Fibroblast of upper back skin (primary cell): ENCODE measurements around the gene ETS1.

Experiments
- DNase-seq: peaks from one replicate; pipeline ENCODE4 v3.0.0-alpha.2; 2013

Gene ETS1

DNA sequence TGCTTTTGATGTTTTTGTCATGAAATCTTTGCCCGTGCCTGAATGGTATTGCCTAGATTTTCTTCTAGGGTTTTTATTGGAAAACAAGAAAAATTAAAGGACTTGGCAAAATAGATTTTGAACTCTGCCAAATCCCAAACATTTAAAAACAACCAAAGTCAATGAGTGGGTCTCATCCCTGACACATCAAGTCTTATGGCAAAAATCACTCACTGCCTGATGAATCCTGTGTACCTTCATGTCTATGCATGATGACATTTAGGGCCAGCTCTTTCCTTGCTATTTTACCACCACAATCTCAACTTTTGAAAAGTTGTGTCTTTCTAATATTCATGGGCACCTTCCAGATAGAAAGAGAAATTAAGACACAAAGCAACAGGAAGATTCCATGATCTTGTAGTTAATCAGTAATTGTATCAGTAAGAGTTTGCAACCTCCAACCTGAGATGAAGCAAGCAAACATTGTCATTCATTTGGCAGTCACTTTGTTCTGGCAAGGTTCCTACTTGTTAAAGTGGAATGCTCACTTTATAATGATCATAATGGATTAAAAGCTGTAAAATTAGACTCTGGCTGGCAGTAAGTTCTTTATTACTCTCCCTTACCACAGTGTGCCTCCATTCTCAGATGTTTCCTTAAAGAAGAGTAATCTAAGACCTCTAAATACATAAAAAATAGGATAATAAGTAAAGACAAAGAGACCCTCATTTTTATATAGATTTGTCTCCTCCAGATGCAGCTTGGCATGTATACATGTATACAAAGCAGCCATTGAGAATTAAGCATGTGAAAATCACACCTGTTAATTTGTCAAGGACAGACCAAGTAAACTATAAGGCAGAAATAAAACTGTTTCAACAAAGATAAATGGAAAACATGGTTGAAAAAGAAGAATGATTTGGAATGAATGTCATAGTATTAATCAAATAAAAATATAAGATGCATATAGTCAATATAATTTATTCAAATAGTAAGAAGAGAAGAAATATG lies 51.6 kb downstream of the ETS1 start:
- DNase-seq: no peak

DNA sequence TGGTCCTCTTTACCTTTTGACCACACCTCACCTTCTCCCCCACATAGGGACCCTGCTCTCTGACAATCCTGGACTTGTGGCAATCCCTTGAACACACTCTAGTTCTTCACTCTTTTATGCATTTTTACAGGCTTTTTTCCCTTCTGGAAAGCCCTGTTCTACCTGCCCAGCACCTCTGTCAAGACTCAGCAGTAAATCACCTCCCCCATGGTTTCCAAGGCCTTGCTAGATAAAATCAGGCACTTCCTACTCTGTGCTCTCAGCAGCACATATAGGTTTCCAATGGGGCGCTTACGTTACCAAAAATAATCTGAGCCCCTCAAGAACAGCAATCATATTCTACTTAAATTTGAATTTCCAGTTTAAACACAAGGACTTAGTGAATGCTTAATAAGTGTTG lies 53.9 kb downstream of the ETS1 start:
- no peak for DNase-seq

DNA sequence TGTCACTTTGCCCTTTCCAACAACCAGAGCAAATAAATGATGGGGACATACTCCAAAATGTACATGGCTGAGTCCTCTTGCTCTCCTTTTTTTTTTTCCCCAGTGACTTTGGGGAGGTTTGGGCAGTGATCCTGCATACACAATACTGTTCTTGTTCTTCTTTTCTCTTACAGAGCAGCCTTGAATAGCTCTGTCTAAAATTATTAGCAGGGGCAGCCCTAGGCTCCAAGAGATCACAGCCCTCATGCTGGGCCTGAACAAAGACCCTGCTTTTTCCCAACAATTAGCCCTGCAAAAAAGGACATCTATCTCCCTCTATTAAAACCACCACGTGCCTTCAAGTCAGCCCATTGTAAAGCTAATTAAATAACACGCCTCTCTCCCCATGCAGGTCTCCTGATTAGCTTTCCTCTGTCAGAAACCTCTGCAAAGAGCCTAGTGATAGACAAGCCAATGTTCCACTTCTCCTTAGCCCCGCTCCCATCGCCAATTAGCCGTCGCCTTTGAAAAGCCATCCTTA lies 54.7 kb downstream of the ETS1 start:
- DNase-seq: no peak

DNA sequence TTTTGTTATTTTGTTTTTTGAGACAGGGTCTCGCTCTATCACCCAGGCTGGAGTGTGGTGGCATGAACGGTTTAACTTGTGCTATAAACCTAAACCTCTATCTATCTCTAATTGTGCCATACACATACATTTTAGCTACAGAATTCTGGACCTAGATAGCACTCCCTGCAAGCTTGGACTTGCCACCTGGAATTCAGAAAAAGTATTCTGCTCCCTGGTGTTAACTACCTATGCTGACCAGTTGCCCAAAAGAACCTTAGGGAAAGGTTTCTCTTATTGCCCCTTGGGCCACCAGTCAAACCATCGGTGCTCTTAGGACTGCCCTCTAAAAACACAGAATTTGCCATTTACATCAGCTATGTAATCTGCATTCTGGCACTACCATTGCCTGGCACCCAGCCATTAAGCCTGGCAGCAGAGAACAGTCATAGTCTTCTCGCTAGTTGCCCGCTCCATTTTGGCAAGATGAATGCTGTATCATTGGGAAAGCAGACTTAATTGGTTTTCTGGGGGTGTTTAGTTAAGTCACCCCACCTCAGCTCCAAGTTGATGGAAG lies 55.3 kb downstream of the ETS1 start:
- no peak for DNase-seq

DNA sequence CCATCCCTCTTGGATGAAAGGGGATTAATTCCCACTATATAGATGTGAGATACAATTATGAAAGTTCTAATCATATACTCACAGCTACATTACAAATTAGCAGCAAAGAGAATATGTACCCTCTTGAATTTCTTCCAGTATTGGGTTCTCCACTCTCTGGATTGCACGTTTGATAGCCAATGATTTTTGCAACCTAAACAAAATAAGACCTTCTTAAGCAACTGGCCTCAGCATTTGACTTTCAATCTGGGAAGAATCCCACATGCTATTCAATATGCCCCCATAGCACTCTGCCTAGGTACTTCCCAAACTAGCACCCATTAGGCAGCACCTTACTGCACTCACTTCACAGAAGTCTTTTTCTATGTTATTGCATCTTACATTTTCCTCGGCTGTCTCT lies 55.8 kb downstream of the ETS1 start:
- DNase-seq: no peak

DNA sequence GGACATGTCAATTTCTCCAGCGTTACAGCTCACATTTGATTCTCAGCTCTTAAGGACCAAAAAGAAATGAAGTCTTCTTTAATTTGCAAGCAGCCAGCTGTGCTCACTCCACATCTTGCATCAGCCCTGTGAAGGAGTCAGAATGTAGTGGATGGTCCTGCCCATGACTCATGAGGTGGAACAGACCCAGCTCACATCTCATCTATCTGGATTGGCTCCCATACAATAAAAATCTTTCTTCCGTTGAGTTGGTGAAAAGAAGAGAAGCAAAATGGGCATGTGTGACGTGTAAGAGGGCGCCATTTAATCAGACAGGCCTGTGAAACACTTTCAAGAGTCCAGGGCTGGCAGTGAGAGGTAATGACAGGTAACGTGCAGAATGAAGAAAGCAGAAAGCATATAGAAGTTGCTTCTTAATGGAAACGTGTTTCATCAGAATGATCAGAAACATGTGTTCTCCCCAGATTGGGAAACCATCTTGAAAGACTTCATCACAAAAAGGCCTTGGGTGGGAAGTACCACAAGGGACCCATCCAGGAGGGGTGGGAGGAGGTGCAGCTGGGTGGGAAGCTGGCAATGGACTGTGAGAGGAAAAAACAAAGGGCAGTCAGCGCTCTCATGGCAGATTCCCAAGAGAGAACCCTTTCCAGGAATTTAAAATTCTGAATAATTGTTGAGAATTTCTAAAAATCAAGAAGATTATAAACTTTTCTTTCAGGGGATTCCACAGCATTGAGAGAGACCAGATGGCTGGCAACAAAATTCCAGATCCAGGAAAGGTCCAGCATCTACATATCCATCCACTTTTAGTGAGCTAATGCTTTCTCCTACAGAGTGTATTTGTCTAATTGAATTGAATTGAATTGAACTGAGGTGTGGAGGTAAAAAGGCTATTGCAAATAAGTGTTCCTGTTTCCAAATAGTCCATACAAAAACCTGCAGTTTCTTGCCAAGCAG lies 57.0 kb downstream of the ETS1 start:
- DNase-seq: peak; percentile 97

DNA sequence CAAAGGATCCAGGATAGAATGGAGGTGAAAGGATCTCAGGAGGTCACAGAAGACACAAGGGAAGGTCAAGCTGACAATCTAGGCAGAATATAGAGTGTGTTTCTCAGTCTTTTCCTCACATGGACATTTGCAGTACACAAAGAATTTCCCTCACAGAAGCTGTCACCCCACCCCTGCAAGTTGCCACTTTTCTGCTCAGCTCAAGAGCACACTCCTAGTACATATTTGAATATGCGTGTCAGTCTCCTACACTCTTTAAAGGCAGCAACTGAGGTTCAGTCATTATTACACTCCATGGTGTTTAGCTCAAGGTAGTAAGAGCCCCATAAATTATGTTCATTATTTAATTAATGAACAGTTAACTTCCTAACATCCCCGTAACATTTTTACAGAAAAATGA lies 59.1 kb downstream of the ETS1 start:
- DNase-seq: no peak

DNA sequence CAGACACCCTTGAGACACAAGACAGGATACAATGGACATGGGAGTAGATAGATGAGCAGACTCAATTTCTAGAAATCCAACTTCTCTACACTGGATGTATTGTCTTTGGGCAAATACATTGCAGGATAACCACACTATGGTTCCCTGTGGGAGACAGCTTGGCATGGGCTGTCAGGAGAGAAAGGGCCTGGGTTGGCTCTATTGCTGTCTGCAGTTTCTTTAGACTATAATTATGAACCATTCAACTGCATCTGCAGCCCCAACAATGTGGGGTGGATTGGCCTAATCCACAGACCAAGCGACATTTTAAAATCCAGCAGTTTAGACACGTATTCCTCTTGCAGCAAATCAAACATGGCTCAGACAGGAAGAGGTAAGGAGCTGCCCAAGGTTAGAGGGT lies 60.3 kb downstream of the ETS1 start:
- DNase-seq: no peak

DNA sequence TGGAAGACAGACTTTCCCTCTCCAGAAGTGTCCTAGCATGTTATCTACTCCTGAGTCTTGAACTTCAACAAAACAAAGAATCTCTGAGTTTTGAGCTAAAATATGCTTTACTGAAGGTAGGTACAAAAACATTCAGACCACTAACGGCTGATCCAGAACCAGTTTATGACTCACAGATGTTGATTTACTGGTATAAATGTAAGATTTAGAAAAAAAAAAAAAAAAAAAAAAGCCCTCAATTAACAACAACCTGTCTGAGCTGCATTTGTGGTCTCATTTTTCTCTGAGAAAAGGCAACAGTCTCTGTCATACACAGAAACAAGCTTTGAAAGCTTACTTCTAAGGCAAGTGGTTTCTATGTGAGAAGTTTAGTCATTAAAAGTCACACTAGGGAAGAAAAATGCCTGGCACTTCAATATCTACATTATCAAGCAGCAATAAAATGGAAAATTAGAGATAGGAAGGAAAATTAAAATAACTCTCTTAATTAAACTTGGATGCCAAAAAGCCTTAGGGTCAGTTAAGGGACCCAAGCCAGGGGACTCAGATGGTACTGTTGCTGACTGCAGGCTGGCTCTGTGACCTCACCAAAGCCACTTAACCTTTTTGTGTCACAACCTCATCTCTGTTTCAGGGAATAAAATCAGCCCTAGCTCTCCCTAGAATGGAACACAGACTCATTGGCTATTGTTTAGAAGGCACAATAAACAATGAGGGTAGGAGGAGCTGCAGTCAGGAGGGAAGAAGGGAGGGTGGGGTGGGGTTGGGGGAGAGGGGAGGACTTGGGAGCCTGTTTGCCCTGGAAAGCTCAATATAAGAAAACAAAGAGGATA lies 61.7 kb downstream of the ETS1 start:
- peak; percentile 75 for DNase-seq

DNA sequence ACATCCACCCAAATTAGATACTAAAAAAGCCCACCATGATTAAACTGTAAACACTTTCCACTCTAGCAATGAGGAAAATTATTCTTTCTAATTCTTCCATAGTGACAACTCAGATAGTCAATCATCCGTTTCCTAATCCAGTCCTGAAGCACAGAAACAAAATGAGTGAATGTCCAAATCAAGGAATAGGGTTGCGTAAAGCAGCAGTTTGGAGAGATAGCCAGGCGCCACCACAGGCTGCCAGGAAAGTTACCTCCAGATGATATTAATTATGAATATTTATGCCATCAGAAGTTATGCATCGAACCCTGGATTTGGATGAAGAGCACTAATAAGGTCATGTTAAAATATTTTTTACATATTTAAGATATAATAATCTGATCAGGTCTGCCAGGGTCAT lies 63.2 kb downstream of the ETS1 start:
- no peak for DNase-seq

DNA sequence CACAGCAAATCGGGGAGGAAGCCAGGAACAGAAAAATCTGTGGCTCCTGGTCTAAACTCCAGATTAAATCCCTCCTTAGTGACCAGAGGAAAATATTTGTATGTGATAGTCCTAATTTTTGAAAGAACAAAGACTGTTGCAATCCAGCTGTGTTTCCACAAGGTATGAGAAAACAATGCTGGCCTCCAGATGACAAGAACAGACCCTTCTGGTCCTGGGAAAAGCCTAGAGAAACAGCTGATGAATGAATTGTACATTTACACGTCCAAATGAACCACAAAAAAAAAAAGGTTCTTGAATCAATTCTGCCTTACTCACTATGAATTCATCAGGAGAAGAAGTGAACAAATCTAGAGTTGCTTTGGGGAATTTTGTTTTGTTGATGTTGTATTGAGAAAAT lies 63.7 kb downstream of the ETS1 start:
- DNase-seq: peak; percentile 62

DNA sequence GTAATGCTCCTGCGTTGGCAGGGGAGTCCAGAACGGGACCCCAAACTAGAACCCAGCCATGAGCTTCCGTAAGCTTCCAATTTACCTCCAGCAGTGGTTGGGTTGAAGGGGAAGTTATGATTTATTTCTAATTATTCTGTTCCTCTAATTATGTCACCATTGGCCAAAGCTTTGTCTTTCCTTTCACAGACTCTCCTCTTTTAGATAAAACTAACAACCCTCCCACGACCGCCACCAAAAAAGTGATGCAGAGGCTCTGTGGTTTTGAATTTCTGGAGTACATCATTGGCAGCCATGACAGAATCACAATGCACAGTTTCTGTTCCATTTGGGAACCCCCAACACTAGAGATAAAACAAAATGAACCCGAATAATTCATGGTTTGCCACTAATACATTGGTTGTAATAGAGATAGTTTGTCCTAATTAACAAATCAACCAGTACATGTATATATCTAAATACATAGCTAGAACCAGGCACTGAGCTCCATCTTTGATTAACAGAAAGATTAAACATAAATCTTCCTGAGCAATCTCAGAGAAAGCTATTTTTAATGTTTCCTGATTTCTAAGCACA lies 64.3 kb downstream of the ETS1 start:
- DNase-seq: no peak

DNA sequence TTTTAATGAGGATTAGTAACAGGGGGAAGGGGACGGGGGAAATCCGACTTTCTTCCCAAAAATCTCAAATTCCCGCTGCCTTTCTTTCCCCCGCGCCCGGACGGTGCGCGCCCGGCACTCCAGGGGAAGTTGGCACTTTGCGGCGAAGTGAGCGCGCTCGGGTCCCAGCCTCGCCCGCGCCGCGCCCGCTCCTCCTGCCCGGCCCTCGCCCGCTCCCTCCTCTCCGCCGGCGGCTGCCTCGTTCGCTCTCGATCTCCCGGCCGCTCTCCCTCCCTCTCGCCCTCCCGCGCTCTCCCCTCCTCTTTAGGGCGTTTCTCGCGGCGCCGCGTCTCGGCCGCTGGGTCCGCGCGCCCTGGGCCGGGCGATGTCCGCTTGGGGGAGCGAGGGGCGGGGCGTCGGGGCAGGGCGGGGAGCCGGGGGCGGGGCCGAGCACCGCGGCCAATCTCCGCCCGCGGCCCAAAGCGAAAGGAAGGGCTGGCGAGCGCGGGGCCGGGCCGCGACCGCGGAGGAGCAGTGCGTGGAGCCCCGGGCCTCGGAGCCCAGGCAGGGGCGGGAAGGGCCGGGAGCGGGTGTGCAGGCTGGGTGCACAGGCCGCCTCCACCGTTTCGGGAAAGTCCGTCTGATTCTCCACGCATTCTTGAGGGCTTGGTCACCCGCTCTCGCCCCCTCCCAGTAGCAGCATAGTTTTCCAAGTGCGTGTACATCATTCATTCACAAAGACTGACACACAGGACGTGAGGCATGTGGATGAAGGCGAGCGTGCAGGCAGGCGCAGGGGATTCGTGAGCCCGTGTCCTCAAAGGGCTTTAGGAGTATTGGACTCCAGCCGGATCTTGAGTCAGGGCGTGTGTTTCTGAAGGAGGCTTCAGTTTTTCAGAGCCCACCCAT lies 65.1 kb downstream of the ETS1 start:
- peak; percentile 100 for DNase-seq

DNA sequence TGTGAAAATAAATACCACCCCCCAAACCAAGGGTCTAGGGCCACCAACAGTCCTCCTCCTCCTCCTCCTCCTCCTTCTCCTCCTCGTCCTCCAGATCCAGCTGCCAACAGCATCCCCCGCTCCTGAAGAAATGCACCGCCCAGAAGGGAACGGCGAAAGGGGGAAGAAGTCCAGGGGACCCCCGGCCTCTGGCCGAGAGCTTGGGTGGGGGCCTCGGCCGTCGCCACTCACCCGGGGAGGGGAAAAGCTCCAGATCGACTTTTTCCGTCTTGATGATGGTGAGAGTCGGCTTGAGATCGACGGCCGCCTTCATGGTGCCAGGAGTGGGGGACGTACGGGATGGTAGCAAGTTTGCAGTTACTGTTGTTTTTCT lies 65.7 kb downstream of the ETS1 start:
- no peak for DNase-seq

DNA sequence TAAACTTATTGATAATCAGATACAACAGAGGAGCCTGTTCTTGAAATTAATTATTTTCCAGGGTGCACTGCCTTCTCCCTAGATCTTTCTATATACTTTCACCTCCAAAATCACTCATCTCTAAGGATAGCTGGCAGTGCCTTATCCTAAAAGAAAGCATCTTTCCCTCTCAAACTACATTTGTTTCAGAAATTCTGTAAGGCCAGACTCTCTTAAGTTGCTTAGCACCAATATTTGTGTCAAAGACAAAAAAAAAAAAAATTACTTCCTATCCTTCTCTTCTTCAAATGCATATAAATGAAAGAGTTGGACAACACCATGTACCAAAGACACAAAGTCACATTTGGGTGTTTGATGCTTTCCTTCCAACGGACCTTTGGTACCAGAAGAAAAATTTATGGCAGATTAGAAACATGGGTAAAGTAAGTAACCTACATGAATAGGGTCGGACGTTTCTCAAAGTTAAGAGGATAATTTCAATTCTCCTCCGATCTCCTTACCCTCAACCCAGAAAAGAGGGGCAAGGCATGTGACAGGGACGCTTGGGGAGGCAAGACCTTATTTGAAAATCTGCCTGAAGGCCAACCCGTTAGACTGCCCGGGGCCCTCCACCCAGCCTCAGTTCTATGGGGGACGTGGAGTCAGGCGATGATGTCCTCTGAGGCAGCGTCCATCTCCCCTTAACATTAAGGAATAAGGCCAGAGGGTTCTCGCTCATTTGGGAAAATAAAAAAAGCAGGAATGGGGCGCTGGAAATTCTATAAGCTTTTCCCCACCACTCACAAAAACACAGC lies 66.3 kb downstream of the ETS1 start:
- no peak for DNase-seq

DNA sequence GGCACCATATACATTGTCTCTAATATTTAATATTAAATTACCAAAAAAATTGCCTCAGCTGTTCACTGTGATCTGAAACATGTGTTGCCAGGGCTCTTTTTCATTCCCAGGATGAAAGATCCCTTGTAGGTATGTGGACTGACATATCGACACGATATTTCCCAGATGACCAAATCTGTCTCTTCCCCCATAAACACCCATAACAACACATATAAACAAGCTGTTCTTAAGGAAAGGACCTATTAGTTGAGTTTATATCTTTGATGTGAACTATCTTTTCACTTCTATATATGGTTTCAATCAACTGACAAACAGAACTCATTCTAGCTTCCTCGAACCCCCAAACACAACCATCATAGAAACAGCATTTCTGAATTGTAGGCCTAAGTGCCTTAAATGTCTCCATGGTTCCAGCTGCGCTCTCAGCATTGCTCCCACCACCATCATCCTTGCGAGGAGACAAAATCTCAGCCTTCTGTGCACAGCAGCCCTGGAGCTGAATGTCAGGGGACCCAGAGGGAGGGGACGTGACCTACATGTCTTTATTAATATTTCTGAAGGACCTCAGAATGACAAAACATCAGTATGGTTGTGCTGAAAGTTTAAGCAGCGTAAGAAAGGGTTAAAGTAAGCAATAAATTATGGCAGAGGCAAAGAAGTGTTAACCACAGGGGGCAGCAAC lies 67.0 kb downstream of the ETS1 start:
- no peak for DNase-seq

DNA sequence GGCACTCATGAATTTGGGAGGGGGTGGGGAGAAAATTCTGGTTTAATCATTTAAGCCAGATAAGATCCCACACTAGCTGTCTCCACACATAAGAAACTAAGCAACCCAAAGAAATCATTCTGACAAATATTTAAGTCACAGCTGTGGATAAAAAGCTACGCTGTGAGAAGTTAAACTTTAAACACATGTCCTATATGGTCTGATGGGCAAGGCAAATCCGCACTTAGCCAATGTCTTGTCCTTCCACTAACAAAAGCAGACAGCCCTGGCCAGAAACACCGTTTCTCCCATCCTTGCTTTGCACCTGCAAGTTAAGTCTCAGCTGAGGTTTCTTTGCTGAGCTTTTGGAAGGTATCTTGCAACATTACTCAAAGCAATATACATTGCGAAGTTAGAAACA lies 68.0 kb downstream of the ETS1 start:
- DNase-seq: no peak

DNA sequence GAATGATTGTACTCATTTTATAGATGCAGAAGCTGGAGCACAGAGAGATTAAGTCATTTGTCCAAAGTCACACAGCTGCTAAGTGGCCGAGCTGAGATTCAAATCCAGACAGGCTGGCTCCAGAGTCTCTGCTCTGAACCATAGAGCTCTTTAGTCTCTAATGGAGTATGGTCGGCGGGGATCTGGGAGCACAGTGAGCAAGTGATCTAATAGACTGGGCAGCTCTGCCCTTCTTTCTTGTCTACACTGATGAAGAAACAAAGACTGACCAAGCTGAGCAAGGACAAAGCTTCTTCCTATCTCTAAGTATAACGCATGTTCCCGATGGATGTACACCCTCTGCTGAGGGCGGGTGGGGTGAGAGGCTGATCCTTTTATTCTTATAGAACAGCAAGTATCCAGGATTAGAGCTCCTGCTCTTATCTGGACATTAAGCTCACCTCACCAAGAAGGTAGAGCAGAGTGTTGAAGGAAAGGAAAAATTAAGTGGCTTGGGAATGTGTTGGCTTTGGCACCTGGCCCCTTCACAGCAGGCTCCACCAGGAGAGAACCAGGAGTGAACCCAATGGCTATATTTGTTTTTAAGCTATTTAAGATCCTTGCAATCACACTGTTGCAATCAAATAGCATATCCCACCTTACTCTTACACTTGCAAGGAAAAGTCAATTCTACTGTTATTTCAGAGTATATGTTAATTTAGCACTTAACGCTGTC lies 68.7 kb downstream of the ETS1 start:
- no peak for DNase-seq
